CD4-positive, alpha-beta T cell treated with Interleukin-15 for 4 hours (primary cell): Measurements from ENCODE around the gene PAEP.

Experiments
- DNase-seq: peaks from one replicate; pipeline ENCODE4 v3.0.0-alpha.2; 2020; ENCODE audit warnings: low spot score

The PAEP gene

GRCh38 chr9:135579356-135579755 is 17.8 kb downstream of the PAEP start:
- no peak for DNase-seq

GRCh38 chr9:135579889-135580660 is 18.5 kb downstream of the PAEP start:
- DNase-seq, result no peak

- no peak for DNase-seq
These were observed 19.3 kb downstream of the PAEP start for GRCh38 chr9:135580664-135581380.

GRCh38 chr9:135581636-135582426 is 20.3 kb downstream of the PAEP start:
- no peak for DNase-seq

DNA sequence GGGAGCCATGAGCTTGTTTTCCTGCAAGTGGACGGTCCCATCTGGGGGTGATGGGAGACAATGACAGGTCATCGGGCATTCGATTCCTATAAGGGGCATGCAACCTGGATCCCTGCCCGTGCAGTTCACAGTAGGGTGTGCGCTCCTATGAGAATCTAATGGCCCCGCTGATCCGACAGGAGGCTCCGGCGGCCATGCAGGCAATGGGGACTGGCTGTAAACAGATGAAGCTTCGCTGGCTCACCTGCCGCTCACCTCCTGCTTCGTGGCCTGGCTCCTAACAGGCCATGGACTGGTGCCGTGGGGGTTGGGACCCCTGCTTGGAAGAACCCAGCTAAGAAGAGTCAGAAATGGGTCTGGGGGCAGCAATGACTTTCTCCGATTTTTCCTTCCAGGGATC is 21.0 kb downstream of the PAEP start:
- DNase-seq, result no peak

GRCh38 chr9:135582966-135583687 is 21.6 kb downstream of the PAEP start:
- DNase-seq, result no peak

- DNase-seq, result no peak
These were observed 22.1 kb downstream of the PAEP start for GRCh38 chr9:135583688-135584011.

DNA sequence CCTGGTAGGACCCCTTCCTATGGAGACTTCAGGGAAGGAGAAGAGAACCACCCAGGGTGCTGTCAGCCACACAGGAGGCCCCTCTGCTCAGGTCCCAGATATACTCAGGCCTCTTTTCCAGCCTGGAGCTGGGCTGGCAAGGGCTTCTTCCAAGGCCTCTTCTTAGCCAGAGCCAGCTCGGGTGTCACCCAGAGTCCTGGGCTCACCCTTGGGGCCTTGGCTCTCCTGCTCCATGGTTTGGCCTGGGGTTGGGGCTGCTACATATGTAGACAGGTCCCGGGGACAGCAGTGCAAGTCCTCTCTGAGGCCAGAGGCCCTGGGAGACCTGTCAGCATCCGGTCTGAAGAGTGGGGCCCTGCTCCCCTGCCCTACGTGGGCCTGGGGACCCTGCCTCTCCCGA is 22.8 kb downstream of the PAEP start:
- no peak for DNase-seq

- no peak for DNase-seq
These were observed 23.4 kb downstream of the PAEP start for GRCh38 chr9:135584934-135585333.

GRCh38 chr9:135586601-135587109 is 25.1 kb downstream of the PAEP start:
- no peak for DNase-seq

GRCh38 chr9:135587658-135588057 is 26.1 kb downstream of the PAEP start:
- DNase-seq, result no peak

GRCh38 chr9:135588371-135588770 is 26.8 kb downstream of the PAEP start:
- no peak for DNase-seq

- no peak for DNase-seq
These were observed 27.5 kb downstream of the PAEP start for GRCh38 chr9:135588886-135589595.

DNA sequence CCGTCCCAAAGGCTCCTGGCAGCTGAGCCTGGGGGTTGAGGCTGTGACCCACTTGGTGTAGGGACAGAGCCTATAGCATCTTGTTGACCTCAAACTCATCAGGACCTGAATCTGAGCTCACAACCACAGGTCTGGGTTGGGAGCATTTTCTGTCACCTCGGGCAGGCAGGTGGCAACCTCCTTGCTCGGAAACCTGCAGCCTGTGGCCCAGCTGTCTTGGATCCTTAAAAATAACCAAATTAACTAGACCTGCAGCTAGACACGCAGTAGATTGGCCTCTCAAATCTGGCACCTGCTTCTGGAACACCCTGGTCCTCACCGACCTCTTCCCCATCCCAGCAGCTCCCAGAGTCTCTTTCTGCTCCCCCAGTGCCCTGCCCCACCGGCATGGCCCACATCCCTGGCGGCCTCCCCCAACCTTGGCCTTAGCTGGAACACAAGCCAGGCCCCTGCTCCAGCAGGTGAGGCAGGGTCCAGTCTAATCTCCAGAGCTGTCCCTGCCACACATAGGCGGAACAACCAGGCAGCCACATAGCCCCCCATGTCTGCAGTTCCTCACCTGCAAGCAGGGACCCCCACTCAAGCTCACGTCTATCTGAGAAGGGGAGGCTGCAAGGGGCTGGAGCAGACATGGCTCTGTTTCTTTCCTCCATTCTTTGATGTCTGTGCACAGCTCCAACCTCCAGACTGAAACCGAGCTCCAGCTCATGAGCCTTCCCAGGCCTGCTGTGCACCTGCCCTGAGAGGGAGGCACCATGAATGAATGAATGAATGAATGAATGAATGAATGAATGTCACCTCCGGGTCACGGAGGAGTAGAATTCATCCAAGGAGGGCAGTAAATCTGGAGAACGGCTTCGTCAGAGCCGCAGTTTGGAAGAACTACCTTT is 28.3 kb downstream of the PAEP start:
- DNase-seq, result no peak

GRCh38 chr9:135590486-135591079 is 29.0 kb downstream of the PAEP start:
- DNase-seq, result no peak

GRCh38 chr9:135591506-135592330 is 30.2 kb downstream of the PAEP start:
- no peak for DNase-seq

GRCh38 chr9:135592331-135592590 is 30.7 kb downstream of the PAEP start:
- no peak for DNase-seq

GRCh38 chr9:135592625-135593024 is 31.1 kb downstream of the PAEP start:
- no peak for DNase-seq

DNA sequence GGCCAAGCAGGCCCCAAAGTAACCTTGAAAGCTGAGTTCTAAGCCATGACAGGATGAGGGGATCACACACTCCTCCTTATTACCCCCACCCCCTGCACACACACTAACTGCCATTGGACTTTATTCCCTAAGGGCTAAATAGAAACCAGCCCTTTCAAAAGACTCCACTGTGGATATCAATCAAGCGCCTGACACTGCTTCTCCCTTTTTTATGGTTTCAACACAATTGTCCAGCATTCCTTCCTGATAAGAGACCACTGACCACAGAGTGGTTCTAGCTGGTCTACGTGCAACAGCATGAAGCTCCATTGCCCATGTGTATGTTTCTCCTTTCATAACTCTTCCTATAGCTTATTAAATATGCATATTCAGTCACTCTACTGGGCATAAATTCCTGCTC is 34.7 kb downstream of the PAEP start:
- no peak for DNase-seq
